Keratinocyte (primary cell): ENCODE data around the gene BABAM2.

ENCODE experiments used
- EZH2 ChIP-seq: IDR thresholded peaks from one replicate; pipeline ENCODE4 v1.6.1; 2012; ENCODE audit warnings: inconsistent platforms, mild to moderate bottlenecking, low read length, moderate library complexity
- TF ChIP-seq, protein P1 (sequence below), 3 experiments: IDR thresholded peaks in 1 of 3; conservative IDR thresholded peaks in 1 of 3; optimal IDR thresholded peaks in 1 of 3; 2 replicates in 2 of 3; 3 replicates in 1 of 3; pipeline versions ENCODE3 to v1.5.1; 2011; ENCODE audit warnings: low read length in 3 of 3, mild to moderate bottlenecking in 3 of 3, moderate library complexity in 2 of 3, control low read depth in 1 of 3, inconsistent platforms in 1 of 3; ENCODE audit not compliant: insufficient read depth in 2 of 3; ENCODE audit errors: extremely low read depth in 1 of 3

DNA sequence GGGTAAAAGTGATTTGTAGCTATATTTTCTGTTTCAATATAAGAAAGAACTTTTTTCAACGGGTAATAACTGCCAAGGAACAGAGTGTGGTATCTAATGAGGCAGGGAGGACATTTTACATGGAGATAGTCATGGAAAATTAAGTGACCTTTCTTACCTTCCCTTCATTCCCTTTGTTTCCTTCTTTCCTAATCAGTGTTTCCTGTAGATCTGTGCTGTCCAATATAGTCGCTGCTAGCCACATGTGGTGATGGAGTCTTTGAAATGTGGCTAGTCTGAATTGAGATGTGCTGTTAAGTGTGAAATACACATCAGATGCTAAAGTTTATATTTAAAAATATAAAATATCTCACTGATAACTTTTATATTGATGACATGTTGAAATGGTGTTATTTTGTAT lies 81.8 kb downstream of the BABAM2 start:
- TF ChIP-seq, protein P1, sequence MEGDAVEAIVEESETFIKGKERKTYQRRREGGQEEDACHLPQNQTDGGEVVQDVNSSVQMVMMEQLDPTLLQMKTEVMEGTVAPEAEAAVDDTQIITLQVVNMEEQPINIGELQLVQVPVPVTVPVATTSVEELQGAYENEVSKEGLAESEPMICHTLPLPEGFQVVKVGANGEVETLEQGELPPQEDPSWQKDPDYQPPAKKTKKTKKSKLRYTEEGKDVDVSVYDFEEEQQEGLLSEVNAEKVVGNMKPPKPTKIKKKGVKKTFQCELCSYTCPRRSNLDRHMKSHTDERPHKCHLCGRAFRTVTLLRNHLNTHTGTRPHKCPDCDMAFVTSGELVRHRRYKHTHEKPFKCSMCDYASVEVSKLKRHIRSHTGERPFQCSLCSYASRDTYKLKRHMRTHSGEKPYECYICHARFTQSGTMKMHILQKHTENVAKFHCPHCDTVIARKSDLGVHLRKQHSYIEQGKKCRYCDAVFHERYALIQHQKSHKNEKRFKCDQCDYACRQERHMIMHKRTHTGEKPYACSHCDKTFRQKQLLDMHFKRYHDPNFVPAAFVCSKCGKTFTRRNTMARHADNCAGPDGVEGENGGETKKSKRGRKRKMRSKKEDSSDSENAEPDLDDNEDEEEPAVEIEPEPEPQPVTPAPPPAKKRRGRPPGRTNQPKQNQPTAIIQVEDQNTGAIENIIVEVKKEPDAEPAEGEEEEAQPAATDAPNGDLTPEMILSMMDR (optimal IDR thresholded peaks at IDR 0.05 in 1 of 3, IDR thresholded peaks at IDR 0.05 in 1 of 3, conservative IDR thresholded peaks at IDR 0.05 in 1 of 3; ENCODE audit: extremely low read depth in 1 of 3, insufficient read depth in 2 of 3, low read length in 3 of 3), result no peak
- no peak for TF ChIP-seq EZH2
